Stimulated activated naive CD8-positive, alpha-beta T cell treated with anti-CD3 and anti-CD28 coated beads, Interleukin-15, amount 100 ng/mL, for 72 hours (primary cell): ENCODE measurements around the gene RBL1.
"Not testable (repeated sequence)": the region's sequence is repeated elsewhere in the genome, so short reads cannot be mapped to it uniquely, and the experiment has no call there.

Source experiments
- ATAC-seq: fragments of 150-1000 bp; cut with Tn5 transposase; 2 replicates; pipeline ENCODE4 v1.10.0; 2021; ENCODE audit warnings: mild to moderate bottlenecking, moderate library complexity
- DNase-seq, 2 donors: peaks; one replicate each; pipeline ENCODE4 v3.0.0; 2021 to 2022
- H3K27ac Mint-ChIP-seq, 2 donors: one replicate each; pipeline ENCODE4 v1.8.0; 2022; ENCODE audit warnings: mild to moderate bottlenecking in 2 of 2, mixed read lengths in 2 of 2, moderate library complexity in 2 of 2
- H3K27me3 Mint-ChIP-seq: one replicate; pipeline ENCODE4 v1.8.0; 2022; ENCODE audit warnings: mixed read lengths
- H3K4me1 Mint-ChIP-seq: one replicate; pipeline ENCODE4 v1.8.0; 2022; ENCODE audit warnings: mild to moderate bottlenecking, mixed read lengths
- H3K4me3 Mint-ChIP-seq, 2 donors: one replicate each; pipeline ENCODE4 v1.8.0; 2022; ENCODE audit warnings: mild to moderate bottlenecking in 2 of 2, mixed read lengths in 2 of 2, moderate library complexity in 1 of 2
- H3K9me3 Mint-ChIP-seq, 2 donors: one replicate each; pipeline ENCODE4 v1.8.0; 2022; ENCODE audit warnings: mixed read lengths in 2 of 2

The RBL1 gene

GRCh38 chr20:37096415-37097041 lies 731 bp upstream of the RBL1 start:
- H3K27ac Mint-ChIP-seq = peak overlapping the region; percentile 100
- H3K27me3 Mint-ChIP-seq = no peaks in the 10 kb centered on the region
- DNase-seq (no peak), ATAC-seq (no peak)
- H3K4me1 Mint-ChIP-seq = peaks cover 43% of the 10 kb centered on the region
- no peaks in the 10 kb centered on the region for H3K9me3 Mint-ChIP-seq
- peak overlapping the region; percentile 98 for H3K4me3 Mint-ChIP-seq

- DNase-seq (peak; percentile 39 to 49), ATAC-seq (peak; percentile 52)
- peaks cover 49% of the 10 kb centered on the region for H3K4me1 Mint-ChIP-seq
- no peaks in the 10 kb centered on the region for H3K9me3 Mint-ChIP-seq
- peak overlapping the region; percentile 98 for H3K4me3 Mint-ChIP-seq
- H3K27me3 Mint-ChIP-seq = no peaks in the 10 kb centered on the region
- peak overlapping the region; percentile 98 to 100 for H3K27ac Mint-ChIP-seq
Observed at GRCh38 chr20:37095108-37095598, 644 bp downstream of the RBL1 start.

- no peak overlapping the region for H3K4me3 Mint-ChIP-seq
- H3K9me3 Mint-ChIP-seq = no peaks in the 10 kb centered on the region
Observed at GRCh38 chr20:37090407-37090806, 5.4 kb downstream of the RBL1 start.

GRCh38 chr20:37081717-37082289 lies 14.0 kb downstream of the RBL1 start:
- no peaks in the 10 kb centered on the region for H3K9me3 Mint-ChIP-seq
- ATAC-seq (no peak), DNase-seq (no peak)
- H3K4me3 Mint-ChIP-seq = no peak overlapping the region
- peaks cover 17% of the 10 kb centered on the region for H3K4me1 Mint-ChIP-seq
- H3K27ac Mint-ChIP-seq = no peak overlapping the region
- H3K27me3 Mint-ChIP-seq = no peaks in the 10 kb centered on the region

More at GRCh38 chr20:37090407-37090806, 5.4 kb downstream of the RBL1 start:
- DNase-seq (no peak), ATAC-seq (no peak)
- H3K27me3 Mint-ChIP-seq = no peaks in the 10 kb centered on the region
- H3K4me1 Mint-ChIP-seq = peaks cover 36% of the 10 kb centered on the region
- H3K27ac Mint-ChIP-seq = no peak overlapping the region

- Mint-ChIP-seq H3K27me3 (no peaks in the 10 kb centered on the region), H3K4me1 (peaks cover 27% of the 10 kb centered on the region), H3K4me3 (no peak overlapping the region), H3K27ac (no peak overlapping the region), H3K9me3 (no peaks in the 10 kb centered on the region)
- DNase-seq (no peak), ATAC-seq (no peak)
Observed at GRCh38 chr20:37077009-37077408, 18.8 kb downstream of the RBL1 start.

- Mint-ChIP-seq H3K4me1 (peaks cover 31% of the 10 kb centered on the region), H3K27me3 (no peaks in the 10 kb centered on the region), H3K9me3 (no peaks in the 10 kb centered on the region), H3K27ac (no peak overlapping the region), H3K4me3 (no peak overlapping the region)
- ATAC-seq (no peak), DNase-seq (no peak)
Observed at GRCh38 chr20:37075932-37076685, 19.7 kb downstream of the RBL1 start.

- H3K4me3 Mint-ChIP-seq = peak overlapping the region in 1 of 2 donors; percentile 81
- H3K27ac Mint-ChIP-seq = peak overlapping the region in 1 of 2 donors; percentile 94
- peaks cover 22% of the 10 kb centered on the region for H3K4me1 Mint-ChIP-seq
- no peaks in the 10 kb centered on the region for H3K9me3 Mint-ChIP-seq
- DNase-seq = no peak
- no peak for ATAC-seq
- no peaks in the 10 kb centered on the region for H3K27me3 Mint-ChIP-seq
Observed at GRCh38 chr20:37072293-37073196, 23.3 kb downstream of the RBL1 start.

GRCh38 chr20:37071481-37071911 lies 24.3 kb downstream of the RBL1 start:
- Mint-ChIP-seq H3K27me3 (no peaks in the 10 kb centered on the region), H3K4me3 (peak overlapping the region in 1 of 2 donors; percentile 81)
- DNase-seq = peak; percentile 6 to 18

GRCh38 chr20:37069563-37069962 lies 26.2 kb downstream of the RBL1 start:
- H3K9me3 Mint-ChIP-seq, H3K27me3 Mint-ChIP-seq, H3K27ac Mint-ChIP-seq, ATAC-seq, H3K4me3 Mint-ChIP-seq, DNase-seq: not testable (repeated sequence)
- peaks cover 22% of the 10 kb centered on the region for H3K4me1 Mint-ChIP-seq

More at GRCh38 chr20:37071481-37071911, 24.3 kb downstream of the RBL1 start:
- Mint-ChIP-seq H3K4me1 (peaks cover 22% of the 10 kb centered on the region), H3K9me3 (no peaks in the 10 kb centered on the region), H3K27ac (peak overlapping the region; percentile 74 to 94)
- ATAC-seq = peak; percentile 78

GRCh38 chr20:37066168-37066567 lies 29.6 kb downstream of the RBL1 start:
- DNase-seq (no peak), ATAC-seq (no peak)
- no peaks in the 10 kb centered on the region for H3K27me3 Mint-ChIP-seq
- no peak overlapping the region for H3K4me3 Mint-ChIP-seq
- H3K4me1 Mint-ChIP-seq = peaks cover 4% of the 10 kb centered on the region
- H3K27ac Mint-ChIP-seq = no peak overlapping the region
- no peaks in the 10 kb centered on the region for H3K9me3 Mint-ChIP-seq

- H3K4me3 Mint-ChIP-seq = no peak overlapping the region
- H3K9me3 Mint-ChIP-seq = no peaks in the 10 kb centered on the region
- H3K27me3 Mint-ChIP-seq = no peaks in the 10 kb centered on the region
- DNase-seq = no peak
- no peak overlapping the region for H3K27ac Mint-ChIP-seq
- ATAC-seq = no peak
- no peaks in the 10 kb centered on the region for H3K4me1 Mint-ChIP-seq
Observed at GRCh38 chr20:37055276-37055675, 40.5 kb downstream of the RBL1 start.

GRCh38 chr20:37053230-37053950 lies 42.4 kb downstream of the RBL1 start:
- no peaks in the 10 kb centered on the region for H3K4me1 Mint-ChIP-seq
- no peak for DNase-seq

GRCh38 chr20:37042986-37043972 lies 52.5 kb downstream of the RBL1 start:
- DNase-seq (peak; percentile 29 to 45), ATAC-seq (peak; percentile 91)
- no peaks in the 10 kb centered on the region for H3K27me3 Mint-ChIP-seq
- H3K4me3 Mint-ChIP-seq = peak overlapping the region; percentile 60 to 63
- H3K9me3 Mint-ChIP-seq = no peaks in the 10 kb centered on the region
- peaks cover 29% of the 10 kb centered on the region for H3K4me1 Mint-ChIP-seq
- peak overlapping the region; percentile 84 to 92 for H3K27ac Mint-ChIP-seq

More at GRCh38 chr20:37053230-37053950, 42.4 kb downstream of the RBL1 start:
- Mint-ChIP-seq H3K27ac (no peak overlapping the region), H3K27me3 (no peaks in the 10 kb centered on the region), H3K4me3 (no peak overlapping the region), H3K9me3 (no peaks in the 10 kb centered on the region)
- ATAC-seq = no peak
